HG02970 (cell line): ENCODE results near the gene GNRHR.

Experiments used
- ATAC-seq: cut with Tn5 transposase; IDR thresholded peaks from one replicate; pipeline ENCODE4 v1.9.1; 2021; ENCODE audit warnings: mild to moderate bottlenecking, moderate library complexity, moderate number of reproducible peaks; ENCODE audit not compliant: unreplicated experiment, low FRiP score

Gene GNRHR

GRCh38 chr4:67700738-67701516, 53.3 kb downstream of the GNRHR start, which contains the start of gene UBA6:
Gene UBA6 (minus strand): TSS chr4:67701155. CDS start chr4:67701119, 36 bp downstream.
- ATAC-seq, result peak; percentile 99

GRCh38 chr4:67700116-67700737, 54.0 kb downstream of the GNRHR start:
- no peak for ATAC-seq

DNA sequence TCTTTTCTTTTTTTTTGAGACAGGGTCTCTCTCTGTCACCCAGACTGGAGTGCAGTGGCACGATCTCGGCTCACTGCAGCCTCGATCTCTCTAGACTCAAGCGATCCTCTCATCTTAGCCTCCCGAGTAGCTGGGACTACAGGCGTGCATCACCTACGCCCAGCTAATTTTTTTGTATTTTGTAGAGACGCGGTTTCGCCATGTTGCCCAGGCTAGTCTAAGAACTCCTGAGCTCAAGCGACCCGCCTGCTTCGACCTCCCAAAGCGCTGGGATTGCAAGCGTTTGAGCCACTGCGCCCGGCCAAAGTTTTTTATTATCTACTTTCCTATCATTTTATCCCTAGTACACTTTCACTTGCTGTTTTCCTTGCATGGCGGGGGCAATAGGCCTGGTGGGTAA, 54.6 kb downstream of the GNRHR start:
- no peak for ATAC-seq

DNA sequence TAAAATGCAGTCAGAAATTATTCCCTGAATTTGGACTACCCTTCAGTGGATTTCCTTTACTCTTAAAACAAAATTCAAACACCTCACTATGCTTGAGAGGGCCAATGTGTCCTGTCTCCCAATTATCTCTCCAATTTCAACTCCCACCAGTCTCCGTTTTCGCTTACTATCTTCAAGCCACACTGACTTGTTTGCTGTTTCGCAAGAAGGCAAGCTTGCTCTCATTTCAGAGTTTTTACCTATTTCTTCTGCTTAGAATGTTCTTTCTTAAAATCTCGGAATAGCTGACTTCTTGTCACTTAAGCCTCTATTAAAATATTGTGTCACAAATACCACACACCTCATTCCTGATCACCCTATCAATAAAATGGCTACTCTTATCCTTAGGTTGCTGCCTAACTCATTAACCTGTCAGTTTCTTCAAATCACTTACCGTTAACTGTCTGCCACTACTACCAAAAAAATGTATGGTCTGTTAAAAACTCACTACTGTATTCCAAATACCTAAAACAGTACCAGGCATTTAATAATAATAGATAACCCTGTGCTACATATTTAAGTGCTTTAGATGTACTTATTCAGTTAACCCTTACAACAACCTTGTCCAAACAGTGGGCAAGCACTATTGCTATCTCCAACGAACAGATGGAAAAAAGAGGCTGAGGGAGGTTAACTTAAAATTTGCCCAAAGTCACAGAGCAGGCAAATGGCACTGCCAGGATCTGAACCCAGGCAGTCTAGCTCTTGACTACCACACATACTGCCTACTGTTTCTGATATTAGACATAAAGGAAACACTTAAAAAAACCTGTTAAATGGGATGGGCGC, 56.1 kb downstream of the GNRHR start:
- no peak for ATAC-seq

- ATAC-seq, result no peak
Observed at GRCh38 chr4:67696061-67696460, 58.1 kb downstream of the GNRHR start.

DNA sequence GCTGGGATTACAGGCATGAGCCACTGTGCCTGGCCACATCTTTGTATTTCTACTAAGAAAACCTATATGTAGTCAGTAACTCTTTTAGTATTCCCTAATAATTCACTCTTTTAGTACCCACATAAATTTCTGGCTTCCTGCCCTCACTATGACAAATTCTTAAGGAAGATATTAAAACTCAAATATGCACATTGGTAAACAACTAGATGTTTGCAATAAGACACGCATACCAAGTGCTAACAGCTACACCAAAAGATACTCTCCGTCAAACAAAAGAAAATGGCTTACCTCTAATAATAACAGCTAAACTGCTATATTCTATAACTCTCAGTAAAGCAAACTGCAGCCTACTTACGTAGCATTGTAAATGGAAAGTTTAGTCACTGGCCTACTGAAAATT, 59.5 kb downstream of the GNRHR start:
- ATAC-seq, result no peak

DNA sequence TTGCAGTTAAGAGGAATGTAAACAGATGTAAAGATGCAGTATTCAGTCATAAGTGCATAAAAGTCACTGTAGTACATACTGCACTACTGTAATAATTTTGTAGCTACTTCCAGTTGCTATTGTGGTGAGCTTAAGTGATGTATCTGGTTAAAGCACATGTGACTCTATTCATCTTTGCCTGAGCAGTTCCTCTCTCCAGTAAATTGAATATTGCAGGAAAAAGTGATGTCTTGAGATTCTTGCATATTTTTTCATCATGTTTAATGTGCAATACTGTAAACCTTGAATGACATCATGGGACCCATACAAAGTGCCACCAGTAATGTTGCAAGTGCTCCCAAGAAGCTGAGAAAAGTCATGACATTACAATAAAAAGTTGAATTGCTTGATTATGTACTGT, 62.9 kb downstream of the GNRHR start:
- no peak for ATAC-seq
